Measurements from ENCODE around the gene PARD6A.

Gene PARD6A

DNA sequence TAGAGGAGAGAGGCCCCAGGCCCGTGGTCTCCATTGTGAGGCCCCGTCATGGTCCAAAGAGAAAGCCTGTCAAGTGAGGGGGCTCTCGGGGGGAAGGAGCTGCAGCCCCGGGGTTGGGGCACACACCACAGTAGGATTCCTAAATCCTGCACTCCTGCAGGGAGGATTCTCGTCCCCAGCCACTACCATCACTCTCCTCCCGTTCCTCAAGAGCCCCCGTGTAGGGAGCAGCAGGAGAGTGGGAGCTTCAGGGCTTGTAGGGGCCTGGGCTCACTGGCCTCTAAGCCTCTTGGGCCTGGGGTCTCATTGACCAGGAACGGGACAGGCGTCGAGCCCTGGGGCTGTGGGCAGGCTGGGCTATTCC lies 6.7 kb downstream of the PARD6A start:
- Mint-ChIP-seq H3K9me3 (no peaks in the 10 kb centered on the region), H3K36me3 (peaks cover 7 to 14% of the 10 kb centered on the region in 2 donors), H3K4me1 (peaks cover 38 to 50% of the 10 kb centered on the region in 2 donors), H3K4me3 (peak overlapping the region; percentile 97 to 100), H3K27me3 (no peaks in the 10 kb centered on the region), H3K27ac (peak overlapping the region; percentile 97)
- ATAC-seq (replicated peaks) (no peak), DNase-seq (no peak)

DNA sequence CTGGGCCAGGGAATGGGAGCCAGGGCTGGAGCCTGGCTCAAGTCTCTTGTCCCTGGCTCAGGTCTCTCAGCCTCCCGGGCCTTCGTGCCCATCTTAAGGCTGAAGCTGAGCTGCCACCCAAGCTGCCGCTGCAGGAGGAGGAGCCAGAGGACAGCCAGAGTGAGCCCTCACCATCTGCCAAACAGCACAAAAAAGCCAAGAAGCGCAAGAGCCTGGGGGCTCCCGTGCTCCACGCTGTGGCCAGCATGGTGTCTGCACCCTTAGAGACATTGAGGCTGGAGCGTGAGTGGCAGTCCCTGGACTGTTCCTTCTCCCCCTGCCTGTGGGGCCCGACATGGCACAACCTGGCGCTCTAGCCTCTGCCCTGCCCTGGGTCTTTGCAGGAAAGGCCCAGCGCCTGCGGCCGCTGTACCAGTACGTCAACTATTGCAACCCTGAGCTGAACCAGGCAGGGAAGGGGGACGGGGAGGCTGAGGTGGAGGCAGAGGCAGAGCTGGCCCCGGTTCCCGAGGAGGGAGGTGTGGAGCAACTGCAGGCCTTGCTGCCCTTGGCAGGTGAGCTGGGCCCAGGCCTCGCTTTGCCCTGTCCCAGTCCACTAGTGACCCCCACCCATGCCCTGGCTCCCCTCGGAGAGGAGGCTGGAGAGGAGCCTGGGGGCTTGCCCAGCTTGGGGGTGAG lies 7.2 kb downstream of the PARD6A start:
- peak overlapping the region; percentile 97 to 100 for H3K4me3 Mint-ChIP-seq
- peaks cover 43 to 55% of the 10 kb centered on the region in 2 donors for H3K4me1 Mint-ChIP-seq

DNA sequence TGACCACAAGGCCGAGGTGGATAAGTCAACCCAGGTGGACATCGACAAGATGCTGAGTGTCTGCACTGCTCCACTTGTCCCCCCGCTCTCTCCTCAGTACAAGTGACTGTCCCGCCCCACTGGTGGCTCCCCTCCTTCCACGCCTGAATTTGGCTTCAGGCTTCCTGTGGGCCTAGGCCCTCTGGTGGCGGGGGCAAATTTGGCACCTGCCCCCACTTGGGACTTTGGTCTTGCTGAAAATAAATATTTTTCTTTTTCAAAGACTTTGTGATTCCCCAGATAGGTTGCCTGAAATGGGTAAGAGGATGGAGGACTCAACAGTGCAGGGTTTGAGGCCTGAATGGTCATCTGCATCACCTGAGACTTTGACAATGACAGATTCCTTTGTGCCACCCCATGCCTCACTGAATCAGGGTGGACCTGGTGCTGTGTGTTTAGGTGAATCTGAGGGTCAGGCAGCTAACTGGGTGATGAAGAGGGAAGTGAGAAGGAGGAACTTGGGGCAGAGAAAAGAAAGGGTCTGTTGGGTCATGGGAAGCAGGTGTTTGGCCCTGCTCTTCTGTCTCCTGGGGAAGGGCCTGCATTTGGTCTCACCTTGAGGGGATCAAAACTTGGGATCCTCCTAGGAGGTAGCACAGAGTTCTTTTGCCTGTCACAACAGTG lies 7.9 kb downstream of the PARD6A start:
- Mint-ChIP-seq H3K27me3 (no peaks in the 10 kb centered on the region), H3K27ac (peak overlapping the region; percentile 65), H3K36me3 (peaks cover 7 to 14% of the 10 kb centered on the region in 2 donors), H3K9me3 (no peaks in the 10 kb centered on the region), H3K4me1 (peaks cover 41 to 60% of the 10 kb centered on the region in 2 donors), H3K4me3 (no peak overlapping the region)
- ATAC-seq (replicated peaks) (peak; percentile 24 to 27), DNase-seq (no peak)

More for the DNA sequence above, 7.2 kb downstream of the PARD6A start:
- Mint-ChIP-seq H3K27ac (peak overlapping the region; percentile 90), H3K27me3 (no peaks in the 10 kb centered on the region), H3K9me3 (no peaks in the 10 kb centered on the region), H3K36me3 (peaks cover 7 to 14% of the 10 kb centered on the region in 2 donors)
- ATAC-seq (replicated peaks) = peak; percentile 81 to 84
- peak; percentile 80 for DNase-seq

GRCh38 chr16:67669499-67670101 lies 8.8 kb downstream of the PARD6A start:
- Mint-ChIP-seq H3K27ac (peak overlapping the region; percentile 57), H3K4me3 (no peak overlapping the region), H3K36me3 (peaks cover 3 to 14% of the 10 kb centered on the region in 2 donors), H3K4me1 (peaks cover 44 to 63% of the 10 kb centered on the region in 2 donors), H3K9me3 (no peaks in the 10 kb centered on the region), H3K27me3 (no peaks in the 10 kb centered on the region)
- no peak for ATAC-seq (replicated peaks)
- DNase-seq = no peak

- no peak for ATAC-seq (replicated peaks)
- H3K27ac Mint-ChIP-seq = peak overlapping the region; percentile 26
- H3K27me3 Mint-ChIP-seq = no peaks in the 10 kb centered on the region
- H3K4me3 Mint-ChIP-seq = no peak overlapping the region
- peaks cover 41 to 61% of the 10 kb centered on the region in 2 donors for H3K4me1 Mint-ChIP-seq
- peaks cover 4 to 22% of the 10 kb centered on the region in 2 donors for H3K36me3 Mint-ChIP-seq
- no peaks in the 10 kb centered on the region for H3K9me3 Mint-ChIP-seq
- no peak for DNase-seq
These were observed 11.5 kb downstream of the PARD6A start for GRCh38 chr16:67672306-67672705.

GRCh38 chr16:67672739-67673662 lies 12.2 kb downstream of the PARD6A start:
- DNase-seq = no peak
- Mint-ChIP-seq H3K4me3 (no peak overlapping the region), H3K27me3 (no peaks in the 10 kb centered on the region), H3K4me1 (peaks cover 37 to 54% of the 10 kb centered on the region in 2 donors), H3K27ac (peak overlapping the region; percentile 9), H3K9me3 (no peaks in the 10 kb centered on the region), H3K36me3 (peaks cover 6 to 27% of the 10 kb centered on the region in 2 donors)
- peak; percentile 33 to 49 for ATAC-seq (replicated peaks)

DNA sequence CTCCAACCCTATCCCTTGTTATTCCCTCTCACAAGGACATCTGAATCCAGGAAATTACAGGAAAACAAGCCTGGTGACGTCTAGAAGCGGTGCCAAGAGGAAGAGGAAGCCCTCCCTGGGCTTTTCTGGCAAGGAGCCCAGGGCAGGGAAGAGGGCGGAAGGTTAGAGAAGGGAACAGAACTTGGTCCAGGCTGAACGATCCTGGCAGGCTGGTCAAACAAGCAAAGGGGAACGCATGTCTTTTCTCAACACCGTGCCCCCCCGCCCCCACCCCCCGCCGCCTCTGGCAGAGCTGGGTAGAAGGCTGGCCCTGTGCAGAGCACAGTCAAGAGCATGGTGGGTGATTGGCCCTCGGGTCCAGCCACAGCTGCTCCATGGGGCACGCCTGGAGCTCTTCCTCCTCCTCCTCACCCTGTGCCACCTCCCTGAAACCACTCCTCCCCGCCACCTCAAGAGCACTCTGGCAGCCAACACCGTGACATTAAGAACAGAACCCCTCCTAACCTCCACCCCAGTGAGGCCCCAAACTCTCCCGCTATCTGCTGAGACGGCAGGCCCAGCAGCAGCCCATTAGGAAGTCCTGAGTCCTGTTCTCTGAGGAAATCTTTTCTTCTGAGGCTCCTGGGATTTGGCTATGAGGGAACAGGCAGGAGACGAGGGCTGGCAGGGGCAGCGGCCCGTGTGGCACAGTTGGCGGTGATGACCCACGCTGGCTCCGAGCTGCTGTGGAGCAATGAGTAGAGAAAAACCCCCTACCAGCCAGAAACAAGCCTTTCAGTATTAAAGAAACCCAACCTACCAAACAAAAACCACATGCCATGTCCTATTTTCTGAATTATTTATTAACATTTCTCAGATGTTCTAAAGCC lies 13.2 kb downstream of the PARD6A start:
- Mint-ChIP-seq H3K4me1 (peaks cover 30 to 45% of the 10 kb centered on the region in 2 donors), H3K4me3 (no peak overlapping the region), H3K27ac (peak overlapping the region; percentile 91), H3K36me3 (peaks cover 6 to 27% of the 10 kb centered on the region in 2 donors), H3K27me3 (no peaks in the 10 kb centered on the region), H3K9me3 (no peaks in the 10 kb centered on the region)
- DNase-seq (no peak), ATAC-seq (replicated peaks) (no peak)

- peak overlapping the region; percentile 33 for H3K27ac Mint-ChIP-seq
- ATAC-seq (replicated peaks) (no peak), DNase-seq (no peak)
- no peak overlapping the region for H3K4me3 Mint-ChIP-seq
- H3K36me3 Mint-ChIP-seq = peaks cover 8 to 27% of the 10 kb centered on the region in 2 donors
- no peaks in the 10 kb centered on the region for H3K9me3 Mint-ChIP-seq
- no peaks in the 10 kb centered on the region for H3K27me3 Mint-ChIP-seq
- peaks cover 20 to 34% of the 10 kb centered on the region in 2 donors for H3K4me1 Mint-ChIP-seq
These were observed 14.3 kb downstream of the PARD6A start for GRCh38 chr16:67674851-67675578.

- no peaks in the 10 kb centered on the region for H3K9me3 Mint-ChIP-seq
These were observed 14.8 kb downstream of the PARD6A start for GRCh38 chr16:67675579-67675935.

DNA sequence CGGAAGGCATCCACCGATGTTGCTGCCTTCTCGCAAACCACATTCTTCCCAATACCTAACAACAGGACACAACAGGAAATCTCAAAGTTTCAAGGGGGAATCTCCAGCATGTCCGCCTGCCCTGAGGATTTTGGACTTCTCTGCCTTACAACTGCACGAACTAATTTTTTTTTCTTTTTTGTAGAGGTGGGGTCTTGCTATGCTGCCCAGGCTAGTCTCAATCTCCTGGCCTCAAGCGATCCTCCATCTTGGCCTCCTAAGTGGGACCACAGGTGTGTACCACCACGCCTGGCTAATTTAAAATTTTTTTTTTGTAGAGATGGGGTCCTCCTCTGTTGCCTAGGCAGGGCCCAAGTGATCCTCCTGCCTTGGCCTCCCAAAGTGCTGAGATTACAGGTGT lies 15.2 kb downstream of the PARD6A start:
- Mint-ChIP-seq H3K4me3 (no peak overlapping the region), H3K36me3 (peaks cover 8 to 32% of the 10 kb centered on the region in 2 donors), H3K27ac (no peak overlapping the region), H3K4me1 (peaks cover 20 to 33% of the 10 kb centered on the region in 2 donors), H3K27me3 (no peaks in the 10 kb centered on the region), H3K9me3 (no peaks in the 10 kb centered on the region)
- DNase-seq (no peak), ATAC-seq (replicated peaks) (no peak)

More at GRCh38 chr16:67675579-67675935, 14.8 kb downstream of the PARD6A start:
- ATAC-seq (replicated peaks) (no peak), DNase-seq (no peak)
- Mint-ChIP-seq H3K27ac (no peak overlapping the region), H3K4me3 (no peak overlapping the region), H3K36me3 (peaks cover 8 to 31% of the 10 kb centered on the region in 2 donors), H3K27me3 (no peaks in the 10 kb centered on the region), H3K4me1 (peaks cover 20 to 33% of the 10 kb centered on the region in 2 donors)

- Mint-ChIP-seq H3K4me3 (no peak overlapping the region), H3K36me3 (peaks cover 10 to 32% of the 10 kb centered on the region in 2 donors), H3K4me1 (peaks cover 20 to 33% of the 10 kb centered on the region in 2 donors), H3K9me3 (no peaks in the 10 kb centered on the region), H3K27ac (no peak overlapping the region), H3K27me3 (no peaks in the 10 kb centered on the region)
- ATAC-seq (replicated peaks) = no peak
- no peak for DNase-seq
These were observed 15.8 kb downstream of the PARD6A start for GRCh38 chr16:67676516-67676915.

- Mint-ChIP-seq H3K4me1 (peaks cover 20 to 33% of the 10 kb centered on the region in 2 donors), H3K4me3 (no peak overlapping the region), H3K27ac (no peak overlapping the region), H3K36me3 (peaks cover 10 to 35% of the 10 kb centered on the region in 2 donors), H3K9me3 (no peaks in the 10 kb centered on the region), H3K27me3 (no peaks in the 10 kb centered on the region)
- no peak for DNase-seq
- no peak for ATAC-seq (replicated peaks)
These were observed 16.2 kb downstream of the PARD6A start for GRCh38 chr16:67676939-67677338.

GRCh38 chr16:67677712-67678111 lies 17.0 kb downstream of the PARD6A start:
- no peak for ATAC-seq (replicated peaks)
- Mint-ChIP-seq H3K27me3 (no peaks in the 10 kb centered on the region), H3K4me1 (peaks cover 14 to 27% of the 10 kb centered on the region in 2 donors)

More at GRCh38 chr16:67677712-67678111, 17.0 kb downstream of the PARD6A start:
- H3K27ac Mint-ChIP-seq = no peak overlapping the region
- no peaks in the 10 kb centered on the region for H3K9me3 Mint-ChIP-seq
- H3K4me3 Mint-ChIP-seq = no peak overlapping the region
- H3K36me3 Mint-ChIP-seq = peaks cover 12 to 39% of the 10 kb centered on the region in 2 donors
- no peak for DNase-seq
